Measurements from ENCODE around the gene ANKRD42. TPM values are rescaled to one million over a fixed set of nuclear protein-coding genes. Genes with fewer than 3 reads are reported as not detected.

The ANKRD42 gene
- total and polyA plus RNA-seq, 11 donors = 2.0 to 9.1 (median 6.0) TPM

GRCh38 chr11:83293457-83293774, 99.9 kb downstream of the ANKRD42 start:
- H3K4me1 ChIP-seq = peaks cover 0 to 3% (median 0%) of the 10 kb centered on the region in 12 donors
- H3K36me3 ChIP-seq = no peaks in the 10 kb centered on the region
- DNase-seq (no peak), ATAC-seq (no peak)
- no peak overlapping the region for H3K27ac ChIP-seq
- no peaks in the 10 kb centered on the region for H3K27me3 ChIP-seq
- 78 to 84% (median 81%) methylated on average over 4 of the region's 4 CpGs for WGBS, 4 donors
- no peak for TF ChIP-seq CTCF (IDR thresholded peaks at IDR 0.05)
- no peak for TF ChIP-seq POLR2A (IDR thresholded peaks at IDR 0.05)
- intact Hi-C loops (cut with DNase I) = loop anchor here in 9 of 10 donors (2.0 to 10.0 kb wide), 5 partner anchors 429 to 527 kb away; no protein-coding TSS in a partner anchor
- H3K9me3 ChIP-seq = no peaks in the 10 kb centered on the region
- no peak overlapping the region for H3K4me3 ChIP-seq

- WGBS, 4 donors = 90 to 93% (median 92%) methylated on average over 4 of the region's 4 CpGs
- intact Hi-C loops (cut with DNase I) = loop anchor here in 9 of 10 donors (5.0 to 10.0 kb wide), 3 partner anchors 428 to 523 kb away; no protein-coding TSS in a partner anchor
- no peak overlapping the region for H3K4me3 ChIP-seq
- TF ChIP-seq POLR2A (IDR thresholded peaks at IDR 0.05) = no peak
- no peak for TF ChIP-seq CTCF (IDR thresholded peaks at IDR 0.05)
- no peaks in the 10 kb centered on the region for H3K27me3 ChIP-seq
- H3K4me1 ChIP-seq = peaks cover 0 to 3% (median 0%) of the 10 kb centered on the region in 12 donors
- DNase-seq (no peak), ATAC-seq (no peak)
- H3K9me3 ChIP-seq = no peaks in the 10 kb centered on the region
- no peaks in the 10 kb centered on the region for H3K36me3 ChIP-seq
- no peak overlapping the region for H3K27ac ChIP-seq
Observed at GRCh38 chr11:83294208-83294607, 100.7 kb downstream of the ANKRD42 start.

Other genes starting within 250 kb of the ANKRD42 start
- gene RAB30, start 121.8 kb upstream of the ANKRD42 start, total RNA-seq = 10 to 100 TPM; 13.8 to 28.4 (median 23.4) TPM
- gene RAB30, start 121.8 kb upstream of the ANKRD42 start, polyA plus RNA-seq = 1 to 10 TPM; 4.4 to 6.8 TPM
- 10 to 100 TPM; 20.0 to 35.7 (median 27.6) TPM for gene PCF11, start 36.6 kb upstream of the ANKRD42 start, total RNA-seq
- 10 to 100 TPM; 15.2 to 17.2 TPM for gene PCF11, start 36.6 kb upstream of the ANKRD42 start, polyA plus RNA-seq
- gene CCDC90B, start 92.7 kb downstream of the ANKRD42 start, total RNA-seq = 10 to 100 TPM; 18.0 to 31.7 (median 26.7) TPM
- 10 to 100 TPM; 17.9 to 30.3 TPM for gene CCDC90B, start 92.7 kb downstream of the ANKRD42 start, polyA plus RNA-seq

All from heart left ventricle (tissue), 16 donors.